GM19240 (cell line): Measurements from ENCODE around the gene RNF123.

Source experiments
- DNase-seq: peaks from one replicate; pipeline ENCODE4 v3.0.0; 2011; ENCODE audit warnings: low spot score; ENCODE audit not compliant: insufficient read length

RNF123 gene

GRCh38 chr3:49658711-49659110 lies 30.6 kb upstream of the RNF123 start:
- no peak for DNase-seq

GRCh38 chr3:49659756-49660155 lies 29.6 kb upstream of the RNF123 start:
- no peak for DNase-seq

- no peak for DNase-seq
Measured at GRCh38 chr3:49661281-49661680, 28.1 kb upstream of the RNF123 start.

- DNase-seq = no peak
Measured at GRCh38 chr3:49662021-49662420, 27.3 kb upstream of the RNF123 start.

- DNase-seq = no peak
Measured at GRCh38 chr3:49662720-49663413, 26.5 kb upstream of the RNF123 start.

GRCh38 chr3:49663831-49664230 lies 25.5 kb upstream of the RNF123 start:
- DNase-seq = no peak

GRCh38 chr3:49664300-49664699 lies 25.1 kb upstream of the RNF123 start:
- DNase-seq = no peak

- no peak for DNase-seq
Measured at GRCh38 chr3:49665822-49666519, 23.4 kb upstream of the RNF123 start.

- DNase-seq = no peak
Measured at GRCh38 chr3:49666592-49666991, 22.8 kb upstream of the RNF123 start.

GRCh38 chr3:49667701-49668413 lies 21.5 kb upstream of the RNF123 start:
- DNase-seq = no peak

GRCh38 chr3:49668414-49668797 lies 21.0 kb upstream of the RNF123 start:
- DNase-seq = no peak

GRCh38 chr3:49668861-49669260 lies 20.5 kb upstream of the RNF123 start:
- no peak for DNase-seq

GRCh38 chr3:49669352-49669751 lies 20.0 kb upstream of the RNF123 start:
- no peak for DNase-seq

GRCh38 chr3:49670940-49671290 lies 18.4 kb upstream of the RNF123 start:
- DNase-seq = no peak

- peak; percentile 90 for DNase-seq
Measured at GRCh38 chr3:49671291-49672288, 17.8 kb upstream of the RNF123 start.

- no peak for DNase-seq
Measured at GRCh38 chr3:49673121-49673714, 16.1 kb upstream of the RNF123 start.

- peak; percentile 95 for DNase-seq
Measured at GRCh38 chr3:49673715-49674496, 15.5 kb upstream of the RNF123 start, which contains the start of gene APEH. APEH (plus strand) TSS chr3:49674351; CDS start chr3:49674402, 51 bp downstream.

GRCh38 chr3:49674497-49674983 lies 14.8 kb upstream of the RNF123 start:
- no peak for DNase-seq

- no peak for DNase-seq
Measured at GRCh38 chr3:49675912-49676311, 13.4 kb upstream of the RNF123 start.
